ENCODE measurements around the gene KCNQ2. TPM values are rescaled to one million over a fixed set of nuclear protein-coding genes. Genes with fewer than 3 reads are reported as not detected.

KCNQ2 gene
- total RNA-seq, 1 donor from 2014 or later = 0.89 TPM

DNA sequence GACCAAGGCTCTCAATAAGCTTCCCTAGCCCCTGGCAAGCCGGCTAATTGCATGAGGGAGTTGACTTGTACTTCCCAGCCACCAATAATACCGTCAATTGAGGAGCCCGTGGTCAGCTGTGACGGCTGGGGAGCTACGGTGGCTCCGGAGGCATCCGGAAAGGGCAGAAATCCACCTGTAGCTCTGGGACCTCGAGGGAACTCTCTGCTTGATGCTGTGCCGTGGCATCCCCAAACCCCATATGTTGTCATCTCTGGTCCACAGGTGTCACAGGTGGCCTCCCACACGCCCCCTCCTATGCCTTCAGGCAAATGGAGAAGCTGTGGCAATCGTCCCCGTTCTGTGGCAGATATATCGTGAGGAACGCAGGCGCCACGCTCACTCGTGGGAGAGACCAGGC lies 5.5 kb upstream of the KCNQ2 start:
- intact Hi-C loops (cut with DNase I) = no loop called here
- ATAC-seq (ENCODE audit: poor library complexity) (no peak), DNase-seq (no peak)

GRCh38 chr20:63477061-63477616 lies 4.7 kb upstream of the KCNQ2 start:
- ATAC-seq (ENCODE audit: poor library complexity) = no peak
- intact Hi-C loops (cut with DNase I) = no loop called here
- no peak for DNase-seq

- ATAC-seq (ENCODE audit: poor library complexity) = peak; percentile 59
- DNase-seq = no peak
- intact Hi-C loops (cut with DNase I) = no loop called here
Measured at GRCh38 chr20:63475209-63475608, 2.8 kb upstream of the KCNQ2 start.

DNA sequence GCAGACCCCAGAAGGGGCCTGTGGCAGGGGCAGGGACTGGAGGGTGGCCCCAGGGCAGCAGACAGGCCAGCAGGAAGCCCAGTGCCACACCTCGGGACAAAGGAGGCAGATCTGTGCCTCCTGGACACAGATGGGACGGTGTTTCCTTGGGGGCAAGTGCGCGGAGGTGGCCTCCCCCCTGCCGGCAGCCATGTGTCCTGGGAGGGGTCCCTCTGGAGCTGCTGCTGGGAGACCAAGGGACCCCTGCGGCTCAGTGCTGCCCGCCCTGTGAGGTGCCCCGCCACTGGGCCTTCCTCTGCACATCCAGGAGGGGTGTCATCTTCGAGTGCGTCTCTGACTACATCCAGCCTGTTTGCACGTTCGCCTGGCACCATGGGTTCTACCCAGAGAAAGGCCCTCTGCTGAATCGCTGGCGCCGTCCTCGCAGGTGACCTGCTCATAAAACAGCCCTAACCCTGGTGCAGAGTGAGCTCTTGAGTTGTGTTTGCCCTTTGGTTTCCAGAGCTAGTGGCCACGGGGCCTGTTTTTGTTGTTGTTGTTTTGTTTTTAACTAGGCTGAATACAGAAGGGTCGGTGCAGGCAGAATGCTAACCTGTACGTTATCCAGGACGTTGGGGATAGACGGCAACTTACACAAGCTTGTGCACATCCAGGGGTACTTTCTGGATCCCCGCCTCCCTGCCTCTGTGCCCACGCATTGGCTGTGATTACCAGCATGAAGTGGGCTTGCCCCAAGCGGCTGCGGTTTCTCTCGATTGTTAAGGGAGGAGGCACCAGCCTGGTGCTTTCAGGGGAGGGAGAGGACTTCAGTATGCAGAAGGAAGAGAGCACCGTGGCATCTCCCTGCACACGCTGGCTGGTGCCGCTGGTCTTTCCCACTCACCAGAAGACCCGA lies 1.3 kb upstream of the KCNQ2 start:
- intact Hi-C loops (cut with DNase I) = no loop called here
- no peak for ATAC-seq (ENCODE audit: poor library complexity)
- DNase-seq = no peak

DNA sequence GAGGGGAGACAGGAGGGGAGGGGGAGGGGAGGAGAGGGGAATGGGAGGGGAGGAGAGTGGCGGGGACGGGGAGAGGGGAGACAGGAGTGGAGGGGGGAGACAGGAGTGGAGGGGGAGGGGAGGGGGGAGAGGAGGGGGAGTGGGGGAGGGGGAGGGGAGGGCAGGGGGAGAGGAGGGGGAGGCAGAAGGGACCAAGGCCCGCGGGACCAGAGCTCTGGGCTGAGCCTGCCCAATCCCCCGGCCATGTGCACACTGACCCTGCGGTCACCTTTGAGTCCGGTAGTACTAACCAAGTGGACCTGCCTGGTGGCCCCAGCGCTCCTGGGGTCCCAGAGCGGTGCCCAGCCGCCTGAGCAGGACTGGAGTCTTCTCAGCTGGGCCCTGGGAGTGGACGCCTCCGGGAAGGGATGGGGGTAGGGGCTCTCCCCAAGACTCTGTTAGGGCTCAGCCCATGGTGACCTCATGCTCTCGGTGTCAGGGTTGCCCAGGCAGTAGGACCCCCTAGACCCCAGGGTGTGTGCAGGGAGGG lies 471 bp upstream of the KCNQ2 start:
- intact Hi-C loops (cut with DNase I) = no loop called here

GRCh38 chr20:63471717-63471980 lies 806 bp downstream of the KCNQ2 start:
- ATAC-seq (ENCODE audit: poor library complexity) (no peak), DNase-seq (no peak)
- intact Hi-C loops (cut with DNase I) = no loop called here

More for the DNA sequence above, 471 bp upstream of the KCNQ2 start:
- DNase-seq (no peak), ATAC-seq (ENCODE audit: poor library complexity) (no peak)

GRCh38 chr20:63471002-63471716 lies 1.3 kb downstream of the KCNQ2 start:
- DNase-seq (no peak), ATAC-seq (ENCODE audit: poor library complexity) (no peak)
- intact Hi-C loops (cut with DNase I) = no loop called here

DNA sequence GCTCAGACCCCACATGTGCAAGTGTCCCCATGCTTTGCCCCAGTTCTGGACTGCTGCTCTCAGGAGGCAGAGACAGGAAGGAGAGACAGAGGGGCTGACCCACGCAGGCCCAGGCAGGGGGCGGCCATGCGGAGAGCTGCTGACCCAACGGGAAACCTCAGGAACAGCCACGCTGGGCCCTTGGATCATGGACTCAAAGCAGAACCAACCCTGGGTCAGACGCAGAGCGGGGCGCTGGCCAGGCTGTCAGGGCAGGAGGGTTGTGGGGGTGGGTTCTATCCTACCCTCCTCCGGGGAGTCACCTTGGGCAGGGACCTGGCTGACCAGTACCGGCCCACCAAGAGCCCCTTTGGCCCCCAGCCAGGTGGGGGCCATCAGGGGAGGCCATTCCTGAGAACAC lies 2.0 kb downstream of the KCNQ2 start:
- ATAC-seq (ENCODE audit: poor library complexity) = no peak
- intact Hi-C loops (cut with DNase I) = no loop called here
- no peak for DNase-seq

DNA sequence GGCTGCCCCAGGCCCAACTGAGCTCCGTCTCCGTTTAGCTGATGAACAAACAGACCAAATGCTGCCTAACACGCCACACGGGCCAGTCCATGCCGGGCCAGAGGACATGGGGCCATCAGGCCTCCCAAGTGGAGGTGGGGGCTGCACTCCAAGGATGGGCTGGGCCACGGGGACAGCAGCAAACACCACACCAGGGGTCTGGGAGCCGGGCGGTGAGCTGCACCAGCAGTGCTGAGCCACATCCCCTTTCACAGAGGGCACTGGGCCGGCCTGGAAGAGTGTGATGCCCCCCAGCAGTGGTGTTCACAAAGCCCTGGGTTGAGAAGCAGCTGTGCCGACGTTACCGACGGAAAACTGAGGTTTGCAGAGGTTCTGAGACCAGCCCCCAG lies 2.7 kb downstream of the KCNQ2 start:
- intact Hi-C loops (cut with DNase I) = no loop called here
- DNase-seq = no peak
- ATAC-seq (ENCODE audit: poor library complexity) = no peak

DNA sequence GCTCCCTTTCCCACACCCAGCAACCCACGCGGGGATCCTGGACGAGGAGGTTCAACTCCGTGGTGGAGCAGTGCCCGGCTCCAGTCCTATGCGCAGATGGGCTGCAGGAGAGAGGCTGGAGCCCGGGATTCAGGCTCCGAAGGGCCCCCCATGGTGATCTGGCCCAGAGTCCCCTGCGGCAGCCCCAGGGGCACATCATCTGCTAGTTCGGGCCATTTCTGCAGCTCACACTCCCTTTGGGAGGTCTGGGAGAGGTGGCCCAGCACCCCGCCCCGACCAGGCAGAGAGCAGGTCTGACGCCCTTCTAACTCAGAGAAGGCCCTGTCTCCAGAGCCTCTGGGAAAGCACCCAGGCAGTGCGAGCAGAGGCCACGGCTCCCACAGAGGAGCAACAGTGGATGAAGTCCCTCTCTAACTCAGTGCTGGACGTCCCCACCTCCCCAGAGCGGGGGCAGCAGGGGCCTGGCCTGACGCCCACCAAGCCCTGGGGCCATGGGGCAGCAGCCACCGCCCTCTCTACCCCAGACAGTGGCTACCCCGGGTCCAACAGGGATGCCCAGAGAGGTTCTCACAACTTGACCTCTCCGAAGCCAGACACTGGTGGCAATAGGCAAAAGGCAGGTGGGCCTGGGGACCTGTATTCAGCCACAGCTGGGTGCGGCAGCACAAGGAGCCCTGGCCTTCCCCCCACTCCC lies 3.3 kb downstream of the KCNQ2 start:
- intact Hi-C loops (cut with DNase I) = no loop called here
- ATAC-seq (ENCODE audit: poor library complexity) = no peak
- DNase-seq = no peak

GRCh38 chr20:63468421-63468820 lies 4.0 kb downstream of the KCNQ2 start:
- DNase-seq (no peak), ATAC-seq (ENCODE audit: poor library complexity) (no peak)
- intact Hi-C loops (cut with DNase I) = no loop called here

GRCh38 chr20:63467294-63468083 lies 5.0 kb downstream of the KCNQ2 start:
- ATAC-seq (ENCODE audit: poor library complexity) = no peak
- DNase-seq = no peak
- intact Hi-C loops (cut with DNase I) = no loop called here

DNA sequence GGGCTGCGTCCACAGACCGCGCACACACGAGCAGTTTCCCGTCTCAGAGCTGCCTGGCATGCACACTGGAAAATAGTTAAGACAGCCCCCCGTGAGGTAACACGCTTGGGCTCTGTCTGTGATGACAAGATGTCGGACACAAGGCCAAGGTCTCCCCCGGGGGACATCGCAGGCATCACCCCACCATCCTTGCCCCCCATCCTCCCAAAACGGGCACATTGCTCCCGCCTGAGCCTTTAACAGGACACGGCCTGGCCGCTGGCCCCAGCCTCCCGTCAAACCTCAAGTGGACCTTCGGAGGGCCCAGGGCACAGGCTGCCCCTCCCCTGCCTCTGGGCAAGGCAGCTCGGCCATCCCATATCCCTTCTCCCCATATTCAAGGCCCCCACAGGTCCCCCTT lies 5.6 kb downstream of the KCNQ2 start:
- no peak for DNase-seq
- ATAC-seq (ENCODE audit: poor library complexity) = no peak
- intact Hi-C loops (cut with DNase I) = no loop called here

DNA sequence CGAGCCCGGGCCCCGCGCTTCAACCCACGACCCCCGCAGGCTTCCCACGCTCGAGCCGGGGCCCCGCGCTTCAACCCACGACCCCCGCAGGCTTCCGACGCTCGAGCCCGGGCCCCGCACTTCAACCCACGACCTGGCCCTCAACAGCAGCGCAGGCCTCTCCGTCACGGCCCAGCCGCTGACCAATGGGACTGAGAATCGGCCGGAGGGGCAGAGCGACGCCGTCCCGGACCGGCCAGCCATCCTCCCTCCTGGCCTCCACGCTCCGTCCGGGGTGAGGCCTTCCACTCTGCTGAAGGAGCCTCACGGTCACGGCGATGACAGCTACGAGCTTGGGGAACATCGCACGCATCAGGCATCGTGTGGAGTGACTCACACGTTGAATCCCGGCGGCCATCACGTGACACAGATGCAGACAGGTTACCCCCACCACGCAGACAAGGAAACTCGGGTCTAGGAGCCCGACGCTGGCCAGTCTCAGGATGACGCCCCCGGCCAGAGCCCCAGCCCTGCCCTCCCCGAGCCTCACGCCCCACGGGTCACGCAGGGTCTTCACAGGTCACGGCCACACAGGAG lies 6.1 kb downstream of the KCNQ2 start:
- DNase-seq (no peak), ATAC-seq (ENCODE audit: poor library complexity) (no peak)
- intact Hi-C loops (cut with DNase I) = no loop called here

DNA sequence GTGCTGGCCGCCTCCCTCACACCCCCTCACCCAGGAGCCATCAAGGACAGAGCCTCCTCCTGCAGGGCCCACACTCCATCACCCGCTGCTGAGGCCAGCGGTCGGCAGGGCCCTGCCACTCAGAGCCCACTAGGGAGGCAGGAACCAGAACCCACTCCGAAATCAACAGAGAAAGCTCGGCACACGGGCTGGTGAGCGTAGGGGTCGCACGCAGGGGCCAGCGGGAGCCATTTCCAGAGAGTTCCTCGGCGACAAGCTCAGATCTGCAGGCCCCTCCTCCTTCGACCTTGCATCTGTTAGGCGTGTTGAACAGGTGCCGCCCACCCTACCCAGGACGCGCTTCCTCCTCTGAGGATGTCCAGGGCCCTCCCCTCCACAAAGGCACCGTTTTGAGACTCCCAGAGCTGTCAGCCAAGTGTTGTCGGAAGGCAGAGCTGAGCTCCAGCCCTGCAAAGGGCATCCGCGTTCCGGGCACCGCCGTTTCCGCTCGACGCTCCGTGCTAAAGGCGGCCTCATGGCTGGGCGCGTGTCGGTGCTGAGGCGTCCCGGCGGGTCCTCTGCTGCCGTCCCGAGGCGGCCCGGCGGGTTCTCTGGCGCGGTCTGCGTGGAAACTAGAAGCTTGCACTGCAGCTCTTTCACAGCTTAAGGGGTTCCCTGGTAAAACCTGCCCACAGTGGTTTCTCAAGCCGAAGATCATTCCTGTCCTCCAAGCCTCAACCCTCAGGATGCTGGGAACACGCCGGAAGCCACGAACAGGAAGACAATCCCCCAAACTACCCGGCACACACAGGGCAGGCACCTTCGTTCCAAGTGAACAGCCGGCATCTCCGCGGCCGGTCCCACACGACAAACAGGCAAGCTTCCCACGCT lies 6.8 kb downstream of the KCNQ2 start:
- intact Hi-C loops (cut with DNase I) = no loop called here
- ATAC-seq (ENCODE audit: poor library complexity) (no peak), DNase-seq (no peak)

DNA sequence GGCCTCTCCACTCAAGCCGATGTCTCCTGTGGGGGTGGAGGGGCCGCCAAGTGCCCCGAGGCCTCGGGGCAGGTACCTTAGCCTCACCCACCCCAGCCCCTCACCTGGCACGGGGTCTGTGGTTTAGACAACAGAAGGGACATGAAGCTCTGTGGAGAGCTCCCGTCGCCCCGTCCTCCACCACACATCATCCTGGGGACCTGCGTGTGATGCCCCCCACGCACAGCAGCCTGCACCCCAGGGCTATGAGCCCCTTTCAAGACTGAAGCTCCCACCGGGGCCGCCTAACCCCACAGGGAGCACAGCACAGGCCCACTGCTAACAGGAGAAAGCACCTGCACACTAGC lies 8.2 kb downstream of the KCNQ2 start:
- intact Hi-C loops (cut with DNase I) = no loop called here
- no peak for ATAC-seq (ENCODE audit: poor library complexity)
- DNase-seq = no peak

GRCh38 chr20:63463400-63464288 lies 8.8 kb downstream of the KCNQ2 start:
- no peak for DNase-seq
- ATAC-seq (ENCODE audit: poor library complexity) = no peak
- intact Hi-C loops (cut with DNase I) = no loop called here

Measured in Right ventricle myocardium superior (tissue), 1 donor.